Hematopoietic multipotent progenitor cell treated with erythropoietin and hydrocortisone succinate and interleukin-3 and kit ligand, for 17 days (in vitro differentiated cells): ENCODE results near the gene FAM221A.
"Not testable (repeated sequence)": the region's sequence is repeated elsewhere in the genome, so short reads cannot be mapped to it uniquely, and the experiment has no call there.

Experiments
- DNase-seq: peaks from one replicate; pipeline ENCODE4 v3.0.0-alpha.2; 2015; ENCODE audit warnings: low spot score

The FAM221A gene, protein sequence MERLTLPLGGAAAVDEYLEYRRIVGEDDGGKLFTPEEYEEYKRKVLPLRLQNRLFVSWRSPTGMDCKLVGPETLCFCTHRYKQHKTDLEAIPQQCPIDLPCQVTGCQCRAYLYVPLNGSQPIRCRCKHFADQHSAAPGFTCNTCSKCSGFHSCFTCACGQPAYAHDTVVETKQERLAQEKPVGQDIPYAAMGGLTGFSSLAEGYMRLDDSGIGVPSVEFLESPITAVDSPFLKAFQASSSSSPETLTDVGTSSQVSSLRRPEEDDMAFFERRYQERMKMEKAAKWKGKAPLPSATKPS

DNA sequence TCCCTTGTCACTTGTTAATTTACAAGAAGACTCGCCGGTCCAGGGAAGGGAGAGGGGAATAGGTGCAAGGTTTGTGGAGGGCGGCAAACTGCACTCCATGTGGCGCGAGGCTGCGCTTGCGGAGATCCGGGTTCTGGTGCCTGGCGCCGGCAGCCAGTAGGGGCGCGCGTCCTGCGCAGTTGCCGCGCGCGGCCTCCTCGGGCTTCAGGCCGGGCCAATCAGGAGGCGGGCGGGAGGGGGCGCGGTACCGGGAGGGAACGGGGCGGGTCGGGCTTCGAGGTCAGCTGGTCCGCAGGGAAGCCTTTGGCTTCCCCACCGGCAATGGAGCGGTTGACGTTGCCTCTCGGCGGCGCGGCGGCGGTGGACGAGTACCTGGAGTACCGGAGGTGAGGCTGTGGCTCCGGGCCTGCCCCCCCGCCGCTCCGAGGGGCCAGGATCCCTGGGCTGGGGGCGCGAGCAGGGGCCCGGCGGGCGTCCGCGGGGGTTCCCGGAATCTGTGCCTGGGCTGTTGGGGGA lies at the start of gene FAM221A:
Gene FAM221A (plus strand): TSS at position 302 of the 516 bp plus-strand sequence. CDS start 20 bp downstream, at position 322.
- DNase-seq, result peak; percentile 10

GRCh38 chr7:23633417-23633816 lies 46.6 kb upstream of the FAM221A start:
- DNase-seq, result no peak

- no peak for DNase-seq
Observed at GRCh38 chr7:23645822-23646221, 34.2 kb upstream of the FAM221A start.

DNA sequence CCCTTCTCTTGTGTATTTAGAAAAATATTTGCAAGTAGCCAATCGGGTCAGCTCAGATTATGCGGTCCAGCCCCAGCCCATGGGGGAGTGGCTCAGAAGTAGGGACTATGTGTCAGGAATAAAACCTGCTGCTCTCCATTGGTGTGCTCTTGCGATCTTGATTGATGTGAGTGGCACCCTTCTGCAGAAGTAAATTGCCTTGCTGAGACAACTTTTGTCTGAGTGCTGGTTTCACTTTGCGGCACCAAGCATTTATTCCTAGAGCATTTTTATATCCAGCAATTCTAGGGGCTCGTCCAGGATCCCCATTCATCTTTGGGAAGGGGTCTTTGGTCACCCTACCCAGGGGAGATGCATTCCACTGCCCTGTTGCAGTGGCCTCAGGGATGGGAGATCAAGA lies 26.1 kb upstream of the FAM221A start:
- no peak for DNase-seq

DNA sequence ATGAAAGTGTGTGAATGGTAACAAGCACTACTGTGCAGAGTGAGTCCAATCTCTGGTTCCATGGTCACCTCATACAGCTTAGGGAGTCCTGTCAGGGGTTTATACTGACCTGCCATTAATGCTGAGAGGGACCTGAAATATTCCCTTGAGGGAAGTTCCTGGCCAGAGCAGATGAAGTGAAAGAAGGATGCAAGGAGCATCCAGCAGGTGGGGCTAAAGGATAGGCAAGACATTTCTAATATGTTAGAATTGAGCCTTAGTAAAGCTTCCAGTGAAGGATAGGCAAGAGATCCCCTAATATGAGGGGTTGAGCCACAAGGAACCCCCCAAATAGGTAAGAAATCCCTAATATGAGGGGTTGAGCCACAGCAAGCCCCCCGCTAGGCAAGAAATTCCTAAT lies 25.5 kb upstream of the FAM221A start:
- no peak for DNase-seq

DNA sequence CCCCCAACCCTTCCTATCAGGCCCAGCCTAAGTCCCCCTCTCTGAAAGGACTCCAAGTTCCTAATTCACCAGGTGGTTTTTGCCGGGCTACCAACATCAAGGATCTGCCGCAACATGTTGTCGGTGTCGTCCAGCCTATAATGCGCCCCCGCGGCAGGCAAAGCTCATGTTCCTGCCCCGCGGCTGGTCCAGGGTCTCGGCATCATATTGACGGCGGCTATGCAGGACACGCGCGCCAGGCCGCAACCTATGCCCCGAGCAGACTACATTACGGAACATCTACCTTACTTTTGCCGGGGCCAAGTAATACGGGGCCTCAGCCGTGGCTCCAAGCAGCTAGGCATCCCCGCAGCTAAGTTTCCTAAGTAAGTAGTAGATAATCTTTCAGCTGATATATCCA lies 24.6 kb upstream of the FAM221A start:
- no peak for DNase-seq

GRCh38 chr7:23658831-23659427 lies 21.1 kb upstream of the FAM221A start:
- DNase-seq, result no peak

DNA sequence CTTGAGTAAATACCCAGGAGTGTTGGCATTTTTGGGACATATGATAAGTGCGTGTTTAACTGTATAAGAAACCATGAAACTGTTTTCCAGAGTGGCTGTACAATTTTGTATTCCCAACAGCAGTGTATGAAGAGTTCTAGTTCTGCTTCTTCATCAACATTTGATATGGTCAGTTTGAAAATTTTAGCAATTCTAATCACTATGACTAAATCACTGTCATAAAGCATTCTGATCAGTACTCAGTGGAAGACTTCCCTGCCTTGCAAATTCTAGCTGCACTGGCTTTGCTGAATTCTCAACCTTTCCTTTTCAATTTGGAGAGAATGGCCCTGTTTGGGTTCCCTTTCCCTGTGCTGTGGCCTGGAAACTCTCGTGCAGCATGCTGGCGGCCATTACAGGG lies 18.6 kb upstream of the FAM221A start:
- DNase-seq, result no peak

DNA sequence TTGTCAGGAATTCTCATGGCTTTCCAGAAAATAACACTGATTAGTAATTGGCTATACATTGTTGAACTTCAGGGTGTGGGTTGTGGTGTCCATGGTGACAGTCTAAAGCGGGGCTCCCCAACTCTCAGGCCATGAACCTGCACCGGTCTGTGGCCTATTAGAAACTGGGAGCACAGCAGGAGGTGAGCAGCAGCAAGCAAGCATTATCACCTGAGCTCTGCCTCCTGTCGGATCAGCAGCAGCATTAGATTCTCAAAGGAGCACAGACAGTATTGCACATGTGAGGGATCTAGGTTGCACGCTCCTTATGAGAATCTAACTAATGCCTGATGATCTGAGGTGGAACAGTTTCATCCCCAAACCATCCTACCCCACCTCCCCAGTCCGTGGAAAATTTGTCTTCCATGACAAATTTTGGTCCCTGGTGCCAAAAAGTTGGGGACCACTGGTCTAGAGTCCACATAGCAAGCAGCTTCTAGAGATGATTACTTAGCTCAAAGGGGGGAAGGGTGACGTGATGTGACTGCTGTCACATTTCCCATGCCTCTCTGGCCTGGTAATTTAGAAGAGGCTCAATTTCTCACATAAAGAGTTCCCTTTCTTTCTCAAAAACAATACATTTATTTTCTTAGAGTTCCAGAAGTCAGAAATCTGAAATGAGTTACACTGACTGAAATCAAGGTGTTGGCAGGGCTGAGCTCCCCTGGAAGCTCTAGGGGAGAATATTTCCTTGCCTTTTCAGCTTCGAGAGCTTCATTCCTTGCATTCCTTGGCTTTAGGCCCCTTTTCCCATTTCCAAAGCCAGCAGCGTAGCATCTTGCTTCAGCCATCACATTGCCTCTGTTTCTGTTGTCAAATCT lies 17.6 kb upstream of the FAM221A start:
- DNase-seq, result no peak

GRCh38 chr7:23662984-23663313 lies 17.1 kb upstream of the FAM221A start:
- DNase-seq, result no peak

GRCh38 chr7:23664122-23664521 lies 15.9 kb upstream of the FAM221A start:
- no peak for DNase-seq

GRCh38 chr7:23672033-23672432 lies 8.0 kb upstream of the FAM221A start:
- no peak for DNase-seq

DNA sequence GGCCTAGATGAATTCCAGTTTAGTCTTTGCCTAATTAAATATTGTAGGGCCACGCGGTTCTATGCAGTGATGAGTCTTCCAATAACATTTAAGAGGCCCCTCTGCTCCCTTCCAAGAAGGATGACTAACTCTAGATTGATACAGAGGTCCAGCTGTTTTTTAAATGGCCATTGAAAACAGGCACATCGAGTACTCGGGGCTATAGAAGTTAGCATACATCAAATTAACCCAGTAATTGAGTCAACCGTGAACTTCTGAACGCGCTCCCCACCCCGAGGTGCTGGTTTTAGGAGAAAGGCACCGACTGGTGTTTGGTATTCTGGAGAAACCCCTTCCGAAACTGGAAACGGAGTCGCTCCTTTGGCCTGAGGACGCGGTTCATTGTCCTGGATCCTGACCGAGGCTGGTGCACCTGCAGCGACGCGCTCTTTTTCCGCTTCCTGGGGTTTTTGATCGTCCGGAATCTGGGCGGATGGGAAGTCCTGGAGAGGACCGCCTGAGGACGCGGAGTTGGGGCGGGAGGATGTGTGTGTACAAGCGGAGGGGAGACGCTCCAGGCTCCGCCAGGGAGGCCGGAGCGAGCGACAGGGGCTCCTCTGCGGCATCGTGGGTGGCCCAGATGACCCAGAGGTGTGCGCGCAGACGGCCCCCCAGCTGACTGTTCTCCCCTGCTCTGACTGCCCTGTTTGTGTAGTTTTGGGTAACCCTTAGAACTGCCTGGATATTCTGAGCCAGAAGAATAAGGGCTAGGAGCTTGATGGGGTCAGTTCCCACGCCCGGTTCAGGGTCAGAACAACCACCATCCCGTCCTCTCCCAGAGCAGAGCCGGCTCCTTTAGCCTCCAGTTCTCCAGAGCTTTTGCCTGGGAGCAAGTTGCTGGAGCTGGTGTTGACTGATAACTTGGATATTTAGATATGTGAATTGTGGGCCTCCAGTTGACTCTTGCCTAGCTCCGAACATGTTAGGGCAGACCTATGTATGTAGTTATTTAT lies 711 bp downstream of the FAM221A start:
- no peak for DNase-seq

DNA sequence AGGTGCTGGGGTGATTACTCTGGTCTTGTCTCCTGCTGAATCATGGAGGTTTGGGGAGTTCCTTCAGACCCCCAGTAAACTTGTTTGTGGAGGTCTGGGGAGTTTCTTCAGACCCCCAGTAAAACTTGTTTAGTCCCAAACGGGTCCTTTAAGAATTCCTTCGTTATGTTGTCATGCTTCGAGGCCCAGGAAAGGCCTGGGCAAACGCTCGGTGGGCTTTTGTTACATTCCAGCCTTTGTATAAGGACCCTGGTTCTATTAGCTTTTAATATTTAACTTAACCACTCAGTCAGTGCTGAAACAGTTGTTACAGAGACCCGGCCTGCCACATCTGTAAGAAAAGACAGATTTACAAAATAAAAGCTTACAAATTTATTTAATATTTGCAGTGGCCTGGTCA lies 4.0 kb downstream of the FAM221A start:
- not testable (repeated sequence) for DNase-seq

GRCh38 chr7:23685731-23686130 lies 5.7 kb downstream of the FAM221A start:
- no peak for DNase-seq

DNA sequence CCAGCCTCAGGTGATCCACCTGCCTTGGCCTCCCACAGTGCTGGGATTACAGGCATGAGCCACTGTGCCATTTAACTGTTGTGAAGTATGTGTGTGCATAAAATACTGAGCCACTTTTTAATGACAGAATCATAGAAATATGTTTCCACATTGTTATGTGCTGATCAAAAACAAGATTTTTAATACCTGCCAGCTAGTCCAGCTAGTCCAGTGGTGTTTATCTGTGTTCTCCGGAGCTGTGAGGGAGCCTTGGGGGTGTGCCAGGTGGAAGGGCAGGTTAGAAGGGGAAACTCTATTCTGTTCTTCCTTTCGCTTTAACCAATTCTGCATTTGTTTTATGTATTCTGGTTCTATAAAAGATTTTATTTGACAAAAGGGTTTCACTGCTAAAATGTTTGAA lies 7.0 kb downstream of the FAM221A start:
- DNase-seq, result no peak

GRCh38 chr7:23689165-23689564 lies 9.2 kb downstream of the FAM221A start:
- no peak for DNase-seq

GRCh38 chr7:23691320-23691719 lies 11.3 kb downstream of the FAM221A start:
- DNase-seq, result no peak

DNA sequence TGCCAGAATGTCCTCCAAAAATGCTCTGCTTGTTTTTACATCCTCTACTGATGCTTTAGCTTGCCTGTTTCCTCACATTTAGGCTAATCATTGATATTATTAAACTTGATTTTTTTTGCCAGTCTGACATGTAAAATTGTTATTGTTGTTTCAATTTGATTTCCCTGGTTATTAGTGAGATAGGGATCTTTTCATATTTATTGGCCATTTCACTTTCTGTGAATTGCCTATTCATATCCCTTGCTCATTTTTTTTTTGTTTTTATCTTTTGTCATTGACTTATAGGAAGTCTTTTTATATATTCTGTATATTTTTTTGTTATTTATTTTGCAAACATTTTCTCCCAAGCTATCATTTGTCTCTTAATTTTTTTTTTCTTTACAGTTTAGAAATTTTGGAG lies 13.2 kb downstream of the FAM221A start:
- no peak for DNase-seq

GRCh38 chr7:23696916-23697441 lies 17.0 kb downstream of the FAM221A start:
- peak; percentile 56 for DNase-seq

GRCh38 chr7:23698822-23699221 lies 18.8 kb downstream of the FAM221A start:
- no peak for DNase-seq
